ENCODE measurements around the gene PACRG.
A peak's percentile ranks its signal among the peaks of the same experiment; 100 is the strongest.

PACRG gene

GRCh38 chr6:163087981-163088380 is 360.2 kb downstream of the PACRG start:
- Histone ChIP-seq H3K23ac (ENCODE audit: low read length in 2 of 2) (no peak overlapping the region), H3K27ac (ENCODE audit: low read length, poor library complexity, severe bottlenecking) (no peak overlapping the region), H2BK12ac (ENCODE audit: low read length in 2 of 2) (no peak overlapping the region), H2BK5ac (ENCODE audit: low read depth, low read length, poor library complexity, severe bottlenecking) (no peak overlapping the region), H4K8ac (ENCODE audit: low read length) (no peak overlapping the region), H2BK120ac (ENCODE audit: low read depth, low read length) (no peak overlapping the region), H3K9ac (ENCODE audit: low read length) (no peak overlapping the region), H2BK15ac (ENCODE audit: low read depth, poor library complexity, severe bottlenecking) (no peak overlapping the region), H3K18ac (ENCODE audit: low read depth in 1 of 2, low read length in 2 of 2) (no peak overlapping the region), H3K79me1 (replicated peaks; ENCODE audit: low read length, poor library complexity, severe bottlenecking) (no peaks in the 10 kb centered on the region), H2AK5ac (ENCODE audit: low read length, severe bottlenecking) (no peak overlapping the region), H3K9me3 (ENCODE audit: control insufficient read depth, low read length) (no peaks in the 10 kb centered on the region), H3K4ac (ENCODE audit: low read depth in 1 of 2, low read length in 2 of 2) (no peak overlapping the region), H3K14ac (ENCODE audit: low read length in 2 of 2) (no peak overlapping the region), H2AFZ (ENCODE audit: low read depth, low read length) (no peak overlapping the region), H3K4me1 (ENCODE audit: control insufficient read depth, insufficient read depth, low read depth, low read length) (no peaks in the 10 kb centered on the region), H3K36me3 (ENCODE audit: control insufficient read depth in 1 of 2, insufficient read depth in 2 of 2, low read depth in 1 of 2, low read length in 2 of 2) (no peaks in the 10 kb centered on the region), H4K91ac (ENCODE audit: low read length) (no peak overlapping the region), H3K4me2 (ENCODE audit: low read length, poor library complexity, severe bottlenecking) (no peak overlapping the region), H3K4me3 (ENCODE audit: insufficient read depth in 1 of 2, low read depth in 1 of 2, low read length in 2 of 2) (no peak overlapping the region), H3K27me3 (ENCODE audit: control insufficient read depth in 1 of 2, insufficient read depth in 1 of 2, low read length in 2 of 2) (peaks cover 0 to 3% of the 10 kb centered on the region in 2 experiments)
- no peak for DNase-seq

GRCh38 chr6:163092876-163093275 is 365.1 kb downstream of the PACRG start:
- H2BK5ac ChIP-seq (ENCODE audit: low read depth, low read length, poor library complexity, severe bottlenecking), result no peak overlapping the region

GRCh38 chr6:163094881-163095280 is 367.1 kb downstream of the PACRG start:
- Histone ChIP-seq H3K36me3 (ENCODE audit: control insufficient read depth in 1 of 2, insufficient read depth in 2 of 2, low read depth in 1 of 2, low read length in 2 of 2) (no peaks in the 10 kb centered on the region), H3K79me1 (replicated peaks; ENCODE audit: low read length, poor library complexity, severe bottlenecking) (no peaks in the 10 kb centered on the region), H3K27ac (ENCODE audit: low read length, poor library complexity, severe bottlenecking) (no peak overlapping the region), H3K27me3 (ENCODE audit: control insufficient read depth in 1 of 2, insufficient read depth in 1 of 2, low read length in 2 of 2) (no peaks in the 10 kb centered on the region), H2BK12ac (ENCODE audit: low read length in 2 of 2) (no peak overlapping the region), H3K9me3 (ENCODE audit: control insufficient read depth, low read length) (no peaks in the 10 kb centered on the region), H2AFZ (ENCODE audit: low read depth, low read length) (no peak overlapping the region), H3K9ac (ENCODE audit: low read length) (no peak overlapping the region), H2BK120ac (ENCODE audit: low read depth, low read length) (no peak overlapping the region), H4K91ac (ENCODE audit: low read length) (no peak overlapping the region), H3K4me3 (ENCODE audit: insufficient read depth in 1 of 2, low read depth in 1 of 2, low read length in 2 of 2) (no peak overlapping the region), H3K18ac (ENCODE audit: low read depth in 1 of 2, low read length in 2 of 2) (no peak overlapping the region), H3K4ac (ENCODE audit: low read depth in 1 of 2, low read length in 2 of 2) (no peak overlapping the region), H4K8ac (ENCODE audit: low read length) (no peak overlapping the region), H2AK5ac (ENCODE audit: low read length, severe bottlenecking) (no peak overlapping the region), H2BK15ac (ENCODE audit: low read depth, poor library complexity, severe bottlenecking) (no peak overlapping the region), H3K14ac (ENCODE audit: low read length in 2 of 2) (no peak overlapping the region), H2BK5ac (ENCODE audit: low read depth, low read length, poor library complexity, severe bottlenecking) (no peak overlapping the region), H3K23ac (ENCODE audit: low read length in 2 of 2) (no peak overlapping the region), H3K4me2 (ENCODE audit: low read length, poor library complexity, severe bottlenecking) (no peak overlapping the region), H3K4me1 (ENCODE audit: control insufficient read depth, insufficient read depth, low read depth, low read length) (no peaks in the 10 kb centered on the region)
- DNase-seq, result no peak
- 81% methylated on average over 4 of the region's 5 CpGs for WGBS

More at GRCh38 chr6:163092876-163093275, 365.1 kb downstream of the PACRG start:
- Histone ChIP-seq H3K23ac (ENCODE audit: low read length in 2 of 2) (no peak overlapping the region), H3K27me3 (ENCODE audit: control insufficient read depth in 1 of 2, insufficient read depth in 1 of 2, low read length in 2 of 2) (no peaks in the 10 kb centered on the region), H3K4me2 (ENCODE audit: low read length, poor library complexity, severe bottlenecking) (no peak overlapping the region), H4K91ac (ENCODE audit: low read length) (no peak overlapping the region), H3K4me3 (ENCODE audit: insufficient read depth in 1 of 2, low read depth in 1 of 2, low read length in 2 of 2) (no peak overlapping the region), H4K8ac (ENCODE audit: low read length) (peak overlapping the region; percentile 72), H3K14ac (ENCODE audit: low read length in 2 of 2) (no peak overlapping the region), H3K4me1 (ENCODE audit: control insufficient read depth, insufficient read depth, low read depth, low read length) (no peaks in the 10 kb centered on the region), H3K79me1 (replicated peaks; ENCODE audit: low read length, poor library complexity, severe bottlenecking) (no peaks in the 10 kb centered on the region), H3K36me3 (ENCODE audit: control insufficient read depth in 1 of 2, insufficient read depth in 2 of 2, low read depth in 1 of 2, low read length in 2 of 2) (no peaks in the 10 kb centered on the region), H2BK15ac (ENCODE audit: low read depth, poor library complexity, severe bottlenecking) (no peak overlapping the region), H3K18ac (ENCODE audit: low read depth in 1 of 2, low read length in 2 of 2) (no peak overlapping the region), H3K27ac (ENCODE audit: low read length, poor library complexity, severe bottlenecking) (no peak overlapping the region), H3K4ac (ENCODE audit: low read depth in 1 of 2, low read length in 2 of 2) (no peak overlapping the region), H2AK5ac (ENCODE audit: low read length, severe bottlenecking) (no peak overlapping the region), H3K9me3 (ENCODE audit: control insufficient read depth, low read length) (no peaks in the 10 kb centered on the region), H3K9ac (ENCODE audit: low read length) (no peak overlapping the region), H2BK12ac (ENCODE audit: low read length in 2 of 2) (no peak overlapping the region), H2BK120ac (ENCODE audit: low read depth, low read length) (no peak overlapping the region), H2AFZ (ENCODE audit: low read depth, low read length) (no peak overlapping the region)
- WGBS, result 92% methylated on average over 7 of the region's 7 CpGs
- DNase-seq, result no peak

GRCh38 chr6:163095401-163095800 is 367.6 kb downstream of the PACRG start:
- H3K27me3 ChIP-seq (ENCODE audit: control insufficient read depth in 1 of 2, insufficient read depth in 1 of 2, low read length in 2 of 2), result no peaks in the 10 kb centered on the region
- DNase-seq, result no peak
- H3K4me1 ChIP-seq (ENCODE audit: control insufficient read depth, insufficient read depth, low read depth, low read length), result no peaks in the 10 kb centered on the region
- WGBS, result 89% methylated on average over 9 of the region's 9 CpGs
- H4K8ac ChIP-seq (ENCODE audit: low read length), result no peak overlapping the region
- H3K79me1 ChIP-seq (replicated peaks; ENCODE audit: low read length, poor library complexity, severe bottlenecking), result no peaks in the 10 kb centered on the region
- H4K91ac ChIP-seq (ENCODE audit: low read length), result no peak overlapping the region
- H3K4me3 ChIP-seq (ENCODE audit: insufficient read depth in 1 of 2, low read depth in 1 of 2, low read length in 2 of 2), result no peak overlapping the region
- H2AFZ ChIP-seq (ENCODE audit: low read depth, low read length), result no peak overlapping the region
- H3K18ac ChIP-seq (ENCODE audit: low read depth in 1 of 2, low read length in 2 of 2), result no peak overlapping the region
- H3K4ac ChIP-seq (ENCODE audit: low read depth in 1 of 2, low read length in 2 of 2), result no peak overlapping the region
- H3K27ac ChIP-seq (ENCODE audit: low read length, poor library complexity, severe bottlenecking), result no peak overlapping the region
- H2BK120ac ChIP-seq (ENCODE audit: low read depth, low read length), result no peak overlapping the region
- no peak overlapping the region for H2BK15ac ChIP-seq (ENCODE audit: low read depth, poor library complexity, severe bottlenecking)
- no peak overlapping the region for H3K9ac ChIP-seq (ENCODE audit: low read length)
- H3K9me3 ChIP-seq (ENCODE audit: control insufficient read depth, low read length), result no peaks in the 10 kb centered on the region
- H2BK12ac ChIP-seq (ENCODE audit: low read length in 2 of 2), result no peak overlapping the region
- H3K23ac ChIP-seq (ENCODE audit: low read length in 2 of 2), result no peak overlapping the region
- H2BK5ac ChIP-seq (ENCODE audit: low read depth, low read length, poor library complexity, severe bottlenecking), result no peak overlapping the region
- H3K4me2 ChIP-seq (ENCODE audit: low read length, poor library complexity, severe bottlenecking), result no peak overlapping the region
- no peak overlapping the region for H2AK5ac ChIP-seq (ENCODE audit: low read length, severe bottlenecking)
- no peak overlapping the region for H3K14ac ChIP-seq (ENCODE audit: low read length in 2 of 2)
- H3K36me3 ChIP-seq (ENCODE audit: control insufficient read depth in 1 of 2, insufficient read depth in 2 of 2, low read depth in 1 of 2, low read length in 2 of 2), result no peaks in the 10 kb centered on the region
